ENCODE results near the gene PLPP3.

Gene PLPP3

DNA sequence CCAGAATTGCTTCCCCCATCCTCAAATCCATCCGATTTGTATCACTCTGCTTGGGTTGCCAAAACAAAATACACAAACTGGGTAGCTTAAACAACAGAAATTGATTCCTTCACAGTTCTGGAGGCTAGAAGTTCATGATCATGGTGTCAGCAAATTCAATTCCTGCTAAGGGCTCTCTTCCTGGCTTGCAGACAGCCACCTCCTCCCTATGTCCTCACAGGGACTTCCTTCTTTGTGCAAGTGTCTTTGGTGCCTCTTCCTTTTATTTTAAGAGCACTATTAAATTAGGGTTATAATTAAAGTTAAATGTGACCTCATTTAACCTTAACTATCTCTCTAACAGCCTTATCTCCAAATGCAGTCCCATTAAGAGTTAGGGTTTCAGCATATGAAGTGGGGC lies 112.8 kb downstream of the PLPP3 start:
- TF ChIP-seq FOXP2 (optimal IDR thresholded peaks at IDR 0.05; ENCODE audit: borderline replicate concordance, extremely low read depth, extremely low read length, insufficient read depth) (no peak), POLR2AphosphoS5 (IDR thresholded peaks at IDR 0.05; ENCODE audit: low read depth, low read length) (no peak), SIN3A (IDR thresholded peaks at IDR 0.05; ENCODE audit: borderline replicate concordance, insufficient read depth, low read length) (no peak), TAF1 (IDR thresholded peaks at IDR 0.05; ENCODE audit: borderline replicate concordance, insufficient read depth, low read length) (no peak)
- TF ChIP-seq, protein P1, sequence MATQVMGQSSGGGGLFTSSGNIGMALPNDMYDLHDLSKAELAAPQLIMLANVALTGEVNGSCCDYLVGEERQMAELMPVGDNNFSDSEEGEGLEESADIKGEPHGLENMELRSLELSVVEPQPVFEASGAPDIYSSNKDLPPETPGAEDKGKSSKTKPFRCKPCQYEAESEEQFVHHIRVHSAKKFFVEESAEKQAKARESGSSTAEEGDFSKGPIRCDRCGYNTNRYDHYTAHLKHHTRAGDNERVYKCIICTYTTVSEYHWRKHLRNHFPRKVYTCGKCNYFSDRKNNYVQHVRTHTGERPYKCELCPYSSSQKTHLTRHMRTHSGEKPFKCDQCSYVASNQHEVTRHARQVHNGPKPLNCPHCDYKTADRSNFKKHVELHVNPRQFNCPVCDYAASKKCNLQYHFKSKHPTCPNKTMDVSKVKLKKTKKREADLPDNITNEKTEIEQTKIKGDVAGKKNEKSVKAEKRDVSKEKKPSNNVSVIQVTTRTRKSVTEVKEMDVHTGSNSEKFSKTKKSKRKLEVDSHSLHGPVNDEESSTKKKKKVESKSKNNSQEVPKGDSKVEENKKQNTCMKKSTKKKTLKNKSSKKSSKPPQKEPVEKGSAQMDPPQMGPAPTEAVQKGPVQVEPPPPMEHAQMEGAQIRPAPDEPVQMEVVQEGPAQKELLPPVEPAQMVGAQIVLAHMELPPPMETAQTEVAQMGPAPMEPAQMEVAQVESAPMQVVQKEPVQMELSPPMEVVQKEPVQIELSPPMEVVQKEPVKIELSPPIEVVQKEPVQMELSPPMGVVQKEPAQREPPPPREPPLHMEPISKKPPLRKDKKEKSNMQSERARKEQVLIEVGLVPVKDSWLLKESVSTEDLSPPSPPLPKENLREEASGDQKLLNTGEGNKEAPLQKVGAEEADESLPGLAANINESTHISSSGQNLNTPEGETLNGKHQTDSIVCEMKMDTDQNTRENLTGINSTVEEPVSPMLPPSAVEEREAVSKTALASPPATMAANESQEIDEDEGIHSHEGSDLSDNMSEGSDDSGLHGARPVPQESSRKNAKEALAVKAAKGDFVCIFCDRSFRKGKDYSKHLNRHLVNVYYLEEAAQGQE (IDR thresholded peaks at IDR 0.05; ENCODE audit: insufficient read depth in 1 of 2, low read depth in 2 of 2, low read length in 2 of 2) = no peak

DNA sequence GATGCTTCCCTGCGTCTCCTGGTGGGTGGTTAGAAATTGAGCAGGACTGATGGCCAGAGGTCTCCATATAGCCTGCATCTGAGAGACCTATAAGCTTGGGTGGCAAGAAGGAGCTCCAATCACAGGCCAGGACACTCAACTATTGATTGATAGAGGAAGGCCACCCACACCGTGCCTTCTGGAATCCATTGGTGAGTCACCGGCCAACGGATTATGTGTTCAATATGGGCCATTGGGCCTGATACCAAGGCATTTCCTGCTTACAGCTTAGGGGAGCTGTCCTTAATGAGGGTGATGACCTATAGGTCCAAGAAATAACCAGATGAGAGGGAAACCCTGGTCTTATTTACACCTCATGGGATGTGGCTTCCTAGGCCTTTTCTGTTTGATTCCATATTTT lies 115.1 kb downstream of the PLPP3 start:
- TF ChIP-seq TAF1 (IDR thresholded peaks at IDR 0.05; ENCODE audit: borderline replicate concordance, insufficient read depth, low read length) = no peak
- no peak for TF ChIP-seq FOXP2 (optimal IDR thresholded peaks at IDR 0.05; ENCODE audit: borderline replicate concordance, extremely low read depth, extremely low read length, insufficient read depth)
- TF ChIP-seq, protein P1 (IDR thresholded peaks at IDR 0.05; ENCODE audit: insufficient read depth in 1 of 2, low read depth in 2 of 2, low read length in 2 of 2) = no peak
- no peak for TF ChIP-seq POLR2AphosphoS5 (IDR thresholded peaks at IDR 0.05; ENCODE audit: low read depth, low read length)
- no peak for TF ChIP-seq SIN3A (IDR thresholded peaks at IDR 0.05; ENCODE audit: borderline replicate concordance, insufficient read depth, low read length)

DNA sequence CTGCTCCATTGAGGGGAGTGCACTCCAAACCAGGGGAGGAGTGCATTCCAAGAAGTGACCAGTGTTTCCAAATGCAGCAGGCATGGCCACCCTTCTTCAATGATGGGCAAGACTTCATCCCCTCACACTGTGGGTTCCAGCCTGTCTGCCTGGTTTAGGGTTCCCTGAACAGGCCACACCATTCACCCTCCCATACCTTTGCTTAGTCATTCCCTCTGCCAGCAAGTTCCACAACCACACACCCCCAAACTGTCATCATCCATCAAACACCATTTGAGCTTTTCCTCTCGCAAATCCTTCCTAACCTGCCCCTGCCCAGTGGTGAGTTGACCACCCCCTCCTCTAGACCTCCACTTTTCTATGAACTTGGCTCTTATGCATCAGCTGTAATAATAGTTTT lies 116.0 kb downstream of the PLPP3 start:
- TF ChIP-seq TAF1 (IDR thresholded peaks at IDR 0.05; ENCODE audit: borderline replicate concordance, insufficient read depth, low read length) (no peak), SIN3A (IDR thresholded peaks at IDR 0.05; ENCODE audit: borderline replicate concordance, insufficient read depth, low read length) (no peak), POLR2AphosphoS5 (IDR thresholded peaks at IDR 0.05; ENCODE audit: low read depth, low read length) (no peak), FOXP2 (optimal IDR thresholded peaks at IDR 0.05; ENCODE audit: borderline replicate concordance, extremely low read depth, extremely low read length, insufficient read depth) (no peak)
- TF ChIP-seq, protein P1 (IDR thresholded peaks at IDR 0.05; ENCODE audit: insufficient read depth in 1 of 2, low read depth in 2 of 2, low read length in 2 of 2) = no peak

DNA sequence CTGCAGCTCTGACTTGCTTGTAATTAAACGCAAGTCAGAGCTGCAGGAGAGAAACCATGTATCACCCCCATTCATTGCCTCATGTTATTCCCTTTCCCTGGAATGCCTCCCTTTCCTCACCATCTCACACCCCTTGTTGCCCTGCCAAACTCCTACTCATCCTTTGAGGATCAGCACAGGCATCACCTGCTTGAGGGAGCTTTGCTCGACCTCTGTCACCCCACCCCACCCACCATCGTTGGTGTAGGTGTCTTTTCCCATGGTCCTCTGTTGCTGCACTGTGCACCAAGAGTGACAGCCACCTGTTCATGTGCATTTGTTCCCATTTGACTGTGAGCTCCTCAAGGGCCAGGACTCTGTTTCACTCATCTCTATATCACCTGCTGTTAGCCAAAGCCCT lies 117.2 kb downstream of the PLPP3 start:
- no peak for TF ChIP-seq SIN3A (IDR thresholded peaks at IDR 0.05; ENCODE audit: borderline replicate concordance, insufficient read depth, low read length)

DNA sequence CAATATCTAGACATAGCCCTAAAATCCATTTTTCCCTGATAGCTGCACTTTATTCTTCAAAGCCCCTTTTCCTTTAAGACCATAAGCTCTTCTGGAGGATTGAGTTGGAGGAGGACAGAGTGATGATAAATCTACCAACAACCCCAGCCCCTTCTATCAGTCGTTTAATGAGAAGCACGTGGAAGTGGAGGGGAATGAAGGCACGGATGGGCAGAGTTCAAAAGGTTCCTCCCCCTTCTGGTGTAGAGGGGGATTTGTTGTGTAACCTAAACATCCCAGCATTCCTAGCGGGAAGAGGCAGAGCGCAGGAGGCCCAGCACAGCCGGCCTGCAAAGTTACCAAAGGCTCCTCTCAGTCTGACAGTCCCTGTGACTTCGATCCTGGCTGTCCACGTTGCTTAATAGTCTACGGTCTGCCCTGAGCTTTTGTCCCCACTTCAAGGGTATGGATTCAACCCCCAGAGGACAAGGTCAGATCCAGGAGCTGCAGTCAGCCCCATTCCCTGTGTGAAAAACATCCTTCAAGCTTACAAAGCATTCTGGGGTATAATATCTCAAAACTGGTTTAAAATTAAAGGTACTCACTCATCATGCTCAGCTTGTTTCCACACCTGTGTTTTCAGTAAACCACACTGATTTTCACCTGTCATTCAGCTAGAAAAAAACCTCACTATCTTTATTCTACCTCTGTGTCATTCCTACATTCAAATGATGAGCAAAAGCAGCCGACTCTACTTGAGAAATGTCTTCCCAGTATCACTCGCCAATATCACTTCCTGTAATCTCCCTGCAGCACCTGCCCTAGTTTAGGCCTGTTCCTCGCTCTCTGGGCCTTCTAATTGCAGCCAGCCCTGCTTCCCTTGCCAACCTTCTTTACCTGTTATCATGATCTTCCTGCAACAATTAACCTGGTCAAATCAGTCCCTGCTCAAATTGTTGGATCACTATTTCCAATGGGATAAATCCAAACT lies 117.9 kb downstream of the PLPP3 start:
- TF ChIP-seq POLR2AphosphoS5 (IDR thresholded peaks at IDR 0.05; ENCODE audit: low read depth, low read length) (no peak), FOXP2 (optimal IDR thresholded peaks at IDR 0.05; ENCODE audit: borderline replicate concordance, extremely low read depth, extremely low read length, insufficient read depth) (no peak), TAF1 (IDR thresholded peaks at IDR 0.05; ENCODE audit: borderline replicate concordance, insufficient read depth, low read length) (no peak), SIN3A (IDR thresholded peaks at IDR 0.05; ENCODE audit: borderline replicate concordance, insufficient read depth, low read length) (no peak)
- TF ChIP-seq, protein P1 (IDR thresholded peaks at IDR 0.05; ENCODE audit: insufficient read depth in 1 of 2, low read depth in 2 of 2, low read length in 2 of 2) = no peak

All from PFSK-1 (cell line).